Nephron (organoid): ENCODE measurements around the gene LRFN2.

Experiments
- H3K27ac Mint-ChIP-seq, 3 experiments: 2 replicates each; pipeline ENCODE4 v1.8.0; 2020; ENCODE audit warnings: mixed read lengths in 3 of 3, mild to moderate bottlenecking in 2 of 3, moderate library complexity in 1 of 3
- H3K27me3 Mint-ChIP-seq: 2 replicates; pipeline ENCODE4 v1.8.0; 2021; ENCODE audit warnings: low read depth, mild to moderate bottlenecking, moderate library complexity, mixed read lengths
- H3K36me3 Mint-ChIP-seq: 2 replicates; pipeline ENCODE4 v1.8.0; 2020; ENCODE audit warnings: low read depth, mixed read lengths
- H3K4me1 Mint-ChIP-seq: 2 replicates; pipeline ENCODE4 v1.8.0; 2020; ENCODE audit warnings: mixed read lengths
- H3K4me3 Mint-ChIP-seq, 3 experiments: 2 replicates each; pipeline ENCODE4 v1.8.0; 2020; ENCODE audit warnings: mild to moderate bottlenecking in 3 of 3, mixed read lengths in 3 of 3, moderate library complexity in 2 of 3
- H3K9me3 Mint-ChIP-seq: 2 replicates; pipeline ENCODE4 v1.8.0; 2020; ENCODE audit warnings: mixed read lengths
- CTCF ChIP-seq, 3 experiments: fragments of 200-600 bp; sonication (generic); IDR thresholded peaks; one replicate each; pipeline ENCODE4 v1.5.0; 2021; ENCODE audit warnings: antibody characterized with exemption in 3 of 3; ENCODE audit not compliant: unreplicated experiment in 3 of 3

LRFN2 gene

GRCh38 chr6:40395066-40395697 is 192.0 kb downstream of the LRFN2 start:
- no peaks in the 10 kb centered on the region for H3K9me3 Mint-ChIP-seq
- no peak overlapping the region for H3K4me3 Mint-ChIP-seq
- H3K4me1 Mint-ChIP-seq = peaks cover 11% of the 10 kb centered on the region
- no peak overlapping the region for H3K27ac Mint-ChIP-seq
- H3K36me3 Mint-ChIP-seq = no peaks in the 10 kb centered on the region
- peaks cover 30% of the 10 kb centered on the region for H3K27me3 Mint-ChIP-seq
- no peak for TF ChIP-seq CTCF (IDR thresholded peaks at IDR 0.05; ENCODE audit: unreplicated experiment in 3 of 3)

GRCh38 chr6:40394381-40394780 is 192.8 kb downstream of the LRFN2 start:
- TF ChIP-seq CTCF (IDR thresholded peaks at IDR 0.05; ENCODE audit: unreplicated experiment in 3 of 3) = no peak
- H3K9me3 Mint-ChIP-seq = no peaks in the 10 kb centered on the region
- peaks cover 38% of the 10 kb centered on the region for H3K27me3 Mint-ChIP-seq
- H3K36me3 Mint-ChIP-seq = no peaks in the 10 kb centered on the region
- H3K27ac Mint-ChIP-seq = no peak overlapping the region
- H3K4me1 Mint-ChIP-seq = peaks cover 6% of the 10 kb centered on the region
- H3K4me3 Mint-ChIP-seq = no peak overlapping the region

GRCh38 chr6:40393641-40394040 is 193.5 kb downstream of the LRFN2 start:
- TF ChIP-seq CTCF (IDR thresholded peaks at IDR 0.05; ENCODE audit: unreplicated experiment in 3 of 3) = no peak
- Mint-ChIP-seq H3K4me1 (peaks cover 2% of the 10 kb centered on the region), H3K4me3 (no peak overlapping the region), H3K9me3 (no peaks in the 10 kb centered on the region), H3K36me3 (no peaks in the 10 kb centered on the region), H3K27me3 (peaks cover 44% of the 10 kb centered on the region), H3K27ac (no peak overlapping the region)

- Mint-ChIP-seq H3K4me3 (no peak overlapping the region), H3K36me3 (no peaks in the 10 kb centered on the region), H3K9me3 (no peaks in the 10 kb centered on the region), H3K4me1 (no peaks in the 10 kb centered on the region), H3K27ac (no peak overlapping the region), H3K27me3 (peaks cover 49% of the 10 kb centered on the region)
- no peak for TF ChIP-seq CTCF (IDR thresholded peaks at IDR 0.05; ENCODE audit: unreplicated experiment in 3 of 3)
Measured at GRCh38 chr6:40392589-40392988, 194.6 kb downstream of the LRFN2 start.

- no peaks in the 10 kb centered on the region for H3K4me1 Mint-ChIP-seq
- no peak for TF ChIP-seq CTCF (IDR thresholded peaks at IDR 0.05; ENCODE audit: unreplicated experiment in 3 of 3)
- H3K9me3 Mint-ChIP-seq = no peaks in the 10 kb centered on the region
- no peaks in the 10 kb centered on the region for H3K36me3 Mint-ChIP-seq
- no peak overlapping the region for H3K27ac Mint-ChIP-seq
- no peak overlapping the region for H3K4me3 Mint-ChIP-seq
- peaks cover 47% of the 10 kb centered on the region for H3K27me3 Mint-ChIP-seq
Measured at GRCh38 chr6:40391851-40392517, 195.2 kb downstream of the LRFN2 start.

- no peak overlapping the region for H3K4me3 Mint-ChIP-seq
- H3K36me3 Mint-ChIP-seq = no peaks in the 10 kb centered on the region
- H3K4me1 Mint-ChIP-seq = no peaks in the 10 kb centered on the region
- no peaks in the 10 kb centered on the region for H3K9me3 Mint-ChIP-seq
- no peak overlapping the region for H3K27ac Mint-ChIP-seq
- no peak for TF ChIP-seq CTCF (IDR thresholded peaks at IDR 0.05; ENCODE audit: unreplicated experiment in 3 of 3)
- H3K27me3 Mint-ChIP-seq = peaks cover 50% of the 10 kb centered on the region
Measured at GRCh38 chr6:40391086-40391485, 196.1 kb downstream of the LRFN2 start.
